Measurements from ENCODE around the gene BNC2. TPM values are rescaled to one million over a fixed set of nuclear protein-coding genes. Genes with fewer than 3 reads are reported as not detected.

BNC2 gene
- total and polyA plus RNA-seq, 5 donors from 2014 or later = not detected

DNA sequence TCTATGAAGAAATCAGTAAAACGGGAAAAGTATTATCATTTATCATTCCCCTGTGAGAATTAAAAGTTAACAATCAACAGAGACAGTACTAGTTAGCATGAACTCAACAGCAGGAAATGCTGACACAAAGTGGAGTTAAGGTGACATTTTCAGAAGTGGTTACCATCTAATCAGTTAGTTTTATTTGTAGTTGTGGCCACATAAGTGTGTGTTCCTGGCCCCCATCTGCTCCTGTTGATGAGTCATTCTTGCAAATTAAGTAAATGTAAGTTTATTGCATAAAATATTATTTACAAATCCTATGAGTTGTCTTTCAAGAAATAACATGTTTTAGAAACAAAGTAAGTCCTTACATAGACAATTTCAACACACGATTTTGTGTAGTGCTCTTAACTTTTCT, 8.9 kb upstream of the BNC2 start:
- Histone ChIP-seq H3K4me1 (ENCODE audit: control insufficient read depth, insufficient read depth, low read length, poor library complexity, severe bottlenecking) (no peaks in the 10 kb centered on the region), H3K36me3 (ENCODE audit: control insufficient read depth, insufficient read depth, low read length) (no peaks in the 10 kb centered on the region), H3K4me3 (ENCODE audit: low read depth, low read length) (no peak overlapping the region), H3K9me3 (ENCODE audit: control insufficient read depth in 2 of 2, low read length in 2 of 2) (no peaks in the 10 kb centered on the region), H3K27me3 (ENCODE audit: control insufficient read depth, insufficient read depth, low read length) (no peaks in the 10 kb centered on the region), H3K27ac (ENCODE audit: insufficient read depth, low read length, poor library complexity, severe bottlenecking) (no peak overlapping the region)
- ATAC-seq (ENCODE audit: low read depth in 2 of 2) (no peak), DNase-seq (no peak)
- Mint-ChIP-seq H3K9me3 (peaks cover 0 to 16% (median 4%) of the 10 kb centered on the region in 7 donors), H3K4me1 (no peaks in the 10 kb centered on the region), H3K27me3 (no peaks in the 10 kb centered on the region), H3K27ac (no peak overlapping the region), H3K36me3 (no peaks in the 10 kb centered on the region), H3K4me3 (no peak overlapping the region)

DNA sequence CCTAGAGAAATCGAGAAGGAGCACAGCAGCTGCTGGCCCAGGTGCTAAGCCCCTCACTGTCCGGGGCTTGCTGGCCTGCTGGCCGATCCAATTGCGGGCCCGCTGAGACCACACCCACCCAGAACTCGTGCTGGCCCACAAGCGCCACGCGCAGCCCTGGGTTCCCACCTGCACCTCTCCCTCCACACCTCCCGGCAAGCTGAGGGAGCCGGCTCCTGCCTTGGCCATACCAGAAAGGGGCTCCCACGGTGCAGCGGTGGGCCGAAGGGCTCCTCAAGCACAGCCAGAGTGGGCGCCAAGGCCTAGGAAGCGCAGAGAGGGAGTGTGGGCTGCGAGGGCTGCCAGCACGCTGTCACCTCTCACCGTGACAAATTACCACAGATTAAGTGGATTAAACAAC, 6.8 kb upstream of the BNC2 start:
- no peak for ATAC-seq (ENCODE audit: low read depth in 2 of 2)

DNA sequence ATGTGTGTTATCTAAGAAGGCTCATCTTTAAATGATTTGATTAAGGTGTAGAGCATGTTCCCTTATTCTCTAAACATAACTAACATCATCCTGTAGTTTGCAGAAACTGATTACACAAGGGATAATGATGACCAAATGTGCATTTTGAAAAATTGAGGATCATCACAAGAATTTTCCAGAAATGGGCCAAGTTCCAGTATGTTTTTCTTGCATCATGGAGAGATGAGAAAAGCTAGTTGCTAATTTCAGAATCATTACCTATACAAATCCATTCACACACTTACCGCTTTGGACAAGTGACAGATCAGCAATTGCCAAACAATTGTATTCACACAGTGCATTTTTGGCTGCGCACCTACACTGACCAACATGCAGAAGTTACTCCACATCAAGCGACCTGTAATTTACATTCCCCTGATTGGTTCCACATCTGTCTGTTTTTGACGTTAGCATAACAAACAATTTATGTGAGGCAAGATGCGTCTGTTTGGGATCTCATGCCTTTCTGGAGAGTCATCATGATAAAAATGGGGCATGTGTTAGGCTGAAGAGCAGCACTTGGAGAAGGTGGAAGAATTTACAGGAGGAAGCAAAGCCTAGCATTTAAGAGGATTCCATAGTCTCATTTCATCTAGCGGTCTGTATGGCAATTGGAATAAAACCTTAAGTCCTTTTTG, 2.8 kb upstream of the BNC2 start:
- Histone ChIP-seq H3K27ac (ENCODE audit: insufficient read depth, low read length, poor library complexity, severe bottlenecking) (no peak overlapping the region), H3K4me1 (ENCODE audit: control insufficient read depth, insufficient read depth, low read length, poor library complexity, severe bottlenecking) (no peaks in the 10 kb centered on the region), H3K36me3 (ENCODE audit: control insufficient read depth, insufficient read depth, low read length) (no peaks in the 10 kb centered on the region), H3K27me3 (ENCODE audit: control insufficient read depth, insufficient read depth, low read length) (peaks cover 4% of the 10 kb centered on the region), H3K9me3 (ENCODE audit: control insufficient read depth in 2 of 2, low read length in 2 of 2) (no peaks in the 10 kb centered on the region), H3K4me3 (ENCODE audit: low read depth, low read length) (no peak overlapping the region)
- ATAC-seq (ENCODE audit: low read depth in 2 of 2) (no peak), DNase-seq (no peak)
- H3K4me1 Mint-ChIP-seq = peaks cover 0 to 6% (median 0%) of the 10 kb centered on the region in 4 donors
- peaks cover 22% of the 10 kb centered on the region for H3K27me3 Mint-ChIP-seq
- no peaks in the 10 kb centered on the region for H3K36me3 Mint-ChIP-seq
- H3K9me3 Mint-ChIP-seq = peaks cover 0 to 8% (median 2%) of the 10 kb centered on the region in 7 donors
- H3K4me3 Mint-ChIP-seq = no peak overlapping the region
- no peak overlapping the region for H3K27ac Mint-ChIP-seq

More for the DNA sequence above, 6.8 kb upstream of the BNC2 start:
- no peaks in the 10 kb centered on the region for H3K36me3 ChIP-seq (ENCODE audit: control insufficient read depth, insufficient read depth, low read length)
- no peak for DNase-seq
- Mint-ChIP-seq H3K27me3 (peaks cover under 1% of the 10 kb centered on the region), H3K9me3 (peaks cover 0 to 10% (median 6%) of the 10 kb centered on the region in 7 donors), H3K27ac (no peak overlapping the region), H3K4me1 (no peaks in the 10 kb centered on the region), H3K4me3 (no peak overlapping the region), H3K36me3 (no peaks in the 10 kb centered on the region)
- no peaks in the 10 kb centered on the region for H3K4me1 ChIP-seq (ENCODE audit: control insufficient read depth, insufficient read depth, low read length, poor library complexity, severe bottlenecking)
- H3K27ac ChIP-seq (ENCODE audit: insufficient read depth, low read length, poor library complexity, severe bottlenecking) = no peak overlapping the region
- no peaks in the 10 kb centered on the region for H3K9me3 ChIP-seq (ENCODE audit: control insufficient read depth in 2 of 2, low read length in 2 of 2)
- H3K4me3 ChIP-seq (ENCODE audit: low read depth, low read length) = no peak overlapping the region
- peaks cover 2% of the 10 kb centered on the region for H3K27me3 ChIP-seq (ENCODE audit: control insufficient read depth, insufficient read depth, low read length)

DNA sequence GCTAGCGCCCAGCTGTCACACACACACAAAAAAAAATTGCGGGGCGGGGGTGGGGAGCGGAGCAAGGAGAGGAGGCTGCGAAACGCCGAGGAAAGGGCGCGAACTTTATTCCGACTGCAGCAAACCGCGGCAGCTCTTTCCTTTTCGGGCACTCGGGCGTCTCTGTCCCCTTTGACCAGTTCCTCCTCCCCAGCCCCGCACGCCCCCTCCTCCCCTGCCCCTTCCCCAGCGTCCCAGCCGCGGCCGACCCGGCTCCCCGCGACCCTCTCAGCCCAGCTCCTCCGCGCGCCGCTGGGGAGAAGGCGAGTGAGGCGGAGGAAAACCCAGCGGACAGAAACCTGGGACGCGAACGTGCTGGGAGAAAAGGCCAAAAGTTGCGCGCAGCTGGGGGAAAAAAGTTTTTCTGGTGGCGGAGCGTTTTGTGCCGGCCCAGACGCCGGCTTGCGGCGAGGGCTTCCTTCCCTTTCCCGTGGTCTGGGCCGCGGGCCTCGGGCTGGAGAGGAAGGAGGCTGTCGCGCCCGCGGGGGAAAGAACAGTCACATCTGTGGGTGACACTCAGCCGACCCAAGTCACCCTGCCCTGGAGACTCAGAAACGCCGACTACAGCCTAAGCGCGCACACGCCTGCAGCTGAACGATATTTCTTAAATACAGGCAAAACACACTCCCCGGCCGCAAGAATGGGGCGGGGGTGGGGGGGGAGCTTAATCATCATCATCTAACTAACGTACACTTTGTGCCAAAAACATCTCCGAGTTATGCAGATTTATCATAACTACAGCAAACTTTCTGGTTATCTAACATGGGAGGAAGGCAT, 1.1 kb upstream of the BNC2 start:
- Histone ChIP-seq H3K9me3 (ENCODE audit: control insufficient read depth in 2 of 2, low read length in 2 of 2) (no peaks in the 10 kb centered on the region), H3K4me3 (ENCODE audit: low read depth, low read length) (no peak overlapping the region), H3K27ac (ENCODE audit: insufficient read depth, low read length, poor library complexity, severe bottlenecking) (no peak overlapping the region), H3K27me3 (ENCODE audit: control insufficient read depth, insufficient read depth, low read length) (peaks cover 6% of the 10 kb centered on the region), H3K36me3 (ENCODE audit: control insufficient read depth, insufficient read depth, low read length) (no peaks in the 10 kb centered on the region), H3K4me1 (ENCODE audit: control insufficient read depth, insufficient read depth, low read length, poor library complexity, severe bottlenecking) (no peaks in the 10 kb centered on the region)
- DNase-seq = no peak
- Mint-ChIP-seq H3K36me3 (no peaks in the 10 kb centered on the region), H3K9me3 (peaks cover 0 to 6% (median under 1%) of the 10 kb centered on the region in 7 donors), H3K27ac (no peak overlapping the region), H3K4me1 (peaks cover 0 to 6% (median 0%) of the 10 kb centered on the region in 4 donors), H3K4me3 (no peak overlapping the region), H3K27me3 (peaks cover 22% of the 10 kb centered on the region)
- no peak for ATAC-seq (ENCODE audit: low read depth in 2 of 2)

DNA sequence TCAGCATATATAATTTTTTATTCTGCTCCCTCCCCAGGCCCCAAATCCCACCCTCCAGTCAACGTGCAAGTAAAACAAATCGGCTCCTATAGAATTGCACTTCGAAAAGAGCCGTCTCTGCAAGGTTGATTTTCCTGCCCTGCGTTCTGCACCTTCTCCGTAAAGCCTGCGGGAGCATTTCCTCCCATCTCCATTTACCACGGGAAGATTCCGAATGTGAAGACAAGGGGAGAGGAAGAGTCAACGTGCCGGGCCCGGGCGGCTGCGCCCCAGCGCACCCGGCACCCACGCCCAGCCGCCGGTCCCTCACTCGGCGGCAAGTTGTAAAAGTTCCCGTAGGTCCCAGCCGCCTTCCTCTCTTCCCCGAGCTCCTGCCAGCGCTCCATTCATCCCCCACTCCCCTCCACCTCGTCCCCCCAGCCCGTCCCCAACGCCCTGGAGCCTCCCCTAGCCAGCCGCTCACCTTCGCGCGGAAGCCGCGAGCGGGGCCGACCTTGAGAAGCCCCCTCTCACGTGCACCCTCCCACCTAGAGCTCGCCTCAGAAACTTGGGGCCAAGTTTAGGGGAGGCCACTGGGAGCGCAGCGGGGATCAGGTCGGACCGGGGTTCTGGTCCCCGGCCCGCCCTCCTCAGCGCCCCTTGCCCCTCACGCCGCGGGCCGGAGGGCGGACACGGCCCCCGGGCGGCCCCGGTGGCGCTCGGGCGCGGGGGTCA, 431 bp downstream of the BNC2 start:
- DNase-seq (no peak), ATAC-seq (ENCODE audit: low read depth in 2 of 2) (no peak)
- Mint-ChIP-seq H3K4me1 (peaks cover 0 to 6% (median 0%) of the 10 kb centered on the region in 4 donors), H3K36me3 (no peaks in the 10 kb centered on the region), H3K9me3 (peaks cover 0 to 3% (median 0%) of the 10 kb centered on the region in 7 donors), H3K27ac (no peak overlapping the region), H3K27me3 (peaks cover 22% of the 10 kb centered on the region), H3K4me3 (no peak overlapping the region)
- Histone ChIP-seq H3K4me3 (ENCODE audit: low read depth, low read length) (no peak overlapping the region), H3K36me3 (ENCODE audit: control insufficient read depth, insufficient read depth, low read length) (no peaks in the 10 kb centered on the region), H3K27ac (ENCODE audit: insufficient read depth, low read length, poor library complexity, severe bottlenecking) (no peak overlapping the region), H3K4me1 (ENCODE audit: control insufficient read depth, insufficient read depth, low read length, poor library complexity, severe bottlenecking) (no peaks in the 10 kb centered on the region), H3K9me3 (ENCODE audit: control insufficient read depth in 2 of 2, low read length in 2 of 2) (no peaks in the 10 kb centered on the region), H3K27me3 (ENCODE audit: control insufficient read depth, insufficient read depth, low read length) (peaks cover 6% of the 10 kb centered on the region)

DNA sequence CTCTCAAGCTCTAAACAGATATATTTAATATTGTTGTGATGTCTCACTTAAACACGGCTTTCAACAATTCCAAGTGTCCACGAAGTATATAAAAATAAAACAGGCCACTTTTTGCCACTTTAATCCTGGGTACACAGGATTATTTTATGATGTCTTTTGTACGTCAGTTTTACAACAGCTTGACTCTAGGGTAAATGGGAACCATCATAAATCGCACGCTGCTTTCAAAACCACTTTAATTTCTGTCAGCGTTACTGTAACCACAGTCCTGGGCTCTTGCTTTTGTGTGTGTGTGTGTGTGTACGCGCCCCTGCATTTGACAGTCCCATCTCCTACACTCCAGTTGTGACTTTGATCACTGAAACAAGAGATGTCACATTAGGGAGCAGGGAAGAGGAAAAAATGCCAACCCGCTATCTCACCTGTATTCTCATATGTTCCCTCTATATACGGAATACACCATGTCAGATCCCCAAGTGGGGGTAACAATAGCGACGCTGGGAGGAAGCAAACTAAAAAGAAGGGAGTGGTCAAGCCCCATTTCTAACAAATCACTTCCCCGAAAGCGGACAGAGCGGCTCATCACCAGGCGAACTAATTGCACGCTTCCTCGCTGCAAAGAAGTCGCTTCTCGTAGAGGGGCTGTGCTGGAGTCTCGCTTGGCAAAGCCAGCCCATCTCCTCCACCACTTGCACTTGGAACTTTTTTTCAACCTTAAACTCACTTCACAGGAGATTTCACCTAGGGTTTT, 1.2 kb downstream of the BNC2 start:
- H3K27ac ChIP-seq (ENCODE audit: insufficient read depth, low read length, poor library complexity, severe bottlenecking) = no peak overlapping the region
- no peak for DNase-seq
- no peaks in the 10 kb centered on the region for H3K36me3 ChIP-seq (ENCODE audit: control insufficient read depth, insufficient read depth, low read length)
- no peak overlapping the region for H3K4me3 Mint-ChIP-seq
- no peak overlapping the region for H3K4me3 ChIP-seq (ENCODE audit: low read depth, low read length)
- peaks cover 22% of the 10 kb centered on the region for H3K27me3 Mint-ChIP-seq
- peak overlapping the region in 1 of 3 donors; percentile 76 for H3K27ac Mint-ChIP-seq
- ATAC-seq (ENCODE audit: low read depth in 2 of 2) = no peak
- no peaks in the 10 kb centered on the region for H3K9me3 ChIP-seq (ENCODE audit: control insufficient read depth in 2 of 2, low read length in 2 of 2)
- no peaks in the 10 kb centered on the region for H3K4me1 ChIP-seq (ENCODE audit: control insufficient read depth, insufficient read depth, low read length, poor library complexity, severe bottlenecking)
- peaks cover 0 to 3% (median 0%) of the 10 kb centered on the region in 7 donors for H3K9me3 Mint-ChIP-seq
- H3K4me1 Mint-ChIP-seq = peaks cover 0 to 6% (median 0%) of the 10 kb centered on the region in 4 donors
- H3K36me3 Mint-ChIP-seq = no peaks in the 10 kb centered on the region
- peaks cover 6% of the 10 kb centered on the region for H3K27me3 ChIP-seq (ENCODE audit: control insufficient read depth, insufficient read depth, low read length)

DNA sequence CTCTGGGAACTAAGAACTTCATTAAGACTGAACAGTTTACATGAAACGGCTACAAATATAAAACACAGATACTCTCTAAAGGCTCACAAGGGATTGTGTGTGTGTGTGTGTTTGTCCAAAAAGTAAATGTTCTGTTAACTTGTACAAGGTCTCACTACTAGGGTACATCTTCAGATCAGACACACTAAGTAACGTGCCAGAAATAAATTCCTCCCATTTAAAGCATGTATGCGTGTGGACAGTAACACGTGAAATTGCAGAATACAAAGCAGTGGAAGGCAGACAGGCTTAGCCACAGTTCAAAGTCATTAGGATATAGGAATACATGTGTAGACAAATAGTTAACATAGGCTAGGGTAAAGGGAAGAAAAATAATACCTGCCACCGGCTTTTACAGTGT, 1.8 kb downstream of the BNC2 start:
- Mint-ChIP-seq H3K4me1 (peaks cover 0 to 6% (median 0%) of the 10 kb centered on the region in 4 donors), H3K4me3 (no peak overlapping the region), H3K27me3 (peaks cover 22% of the 10 kb centered on the region), H3K27ac (no peak overlapping the region), H3K36me3 (no peaks in the 10 kb centered on the region), H3K9me3 (peaks cover 0 to 3% (median 0%) of the 10 kb centered on the region in 7 donors)
- H3K36me3 ChIP-seq (ENCODE audit: control insufficient read depth, insufficient read depth, low read length) = no peaks in the 10 kb centered on the region
- peaks cover 6% of the 10 kb centered on the region for H3K27me3 ChIP-seq (ENCODE audit: control insufficient read depth, insufficient read depth, low read length)
- no peak overlapping the region for H3K4me3 ChIP-seq (ENCODE audit: low read depth, low read length)
- ATAC-seq (ENCODE audit: low read depth in 2 of 2) (no peak), DNase-seq (no peak)
- H3K27ac ChIP-seq (ENCODE audit: insufficient read depth, low read length, poor library complexity, severe bottlenecking) = no peak overlapping the region
- no peaks in the 10 kb centered on the region for H3K9me3 ChIP-seq (ENCODE audit: control insufficient read depth in 2 of 2, low read length in 2 of 2)
- H3K4me1 ChIP-seq (ENCODE audit: control insufficient read depth, insufficient read depth, low read length, poor library complexity, severe bottlenecking) = no peaks in the 10 kb centered on the region
